ENCODE data around the gene ARHGAP1.

Gene ARHGAP1

GRCh38 chr11:46635557-46636139 lies 64.8 kb downstream of the ARHGAP1 start:
- DNase-seq: no peak

DNA sequence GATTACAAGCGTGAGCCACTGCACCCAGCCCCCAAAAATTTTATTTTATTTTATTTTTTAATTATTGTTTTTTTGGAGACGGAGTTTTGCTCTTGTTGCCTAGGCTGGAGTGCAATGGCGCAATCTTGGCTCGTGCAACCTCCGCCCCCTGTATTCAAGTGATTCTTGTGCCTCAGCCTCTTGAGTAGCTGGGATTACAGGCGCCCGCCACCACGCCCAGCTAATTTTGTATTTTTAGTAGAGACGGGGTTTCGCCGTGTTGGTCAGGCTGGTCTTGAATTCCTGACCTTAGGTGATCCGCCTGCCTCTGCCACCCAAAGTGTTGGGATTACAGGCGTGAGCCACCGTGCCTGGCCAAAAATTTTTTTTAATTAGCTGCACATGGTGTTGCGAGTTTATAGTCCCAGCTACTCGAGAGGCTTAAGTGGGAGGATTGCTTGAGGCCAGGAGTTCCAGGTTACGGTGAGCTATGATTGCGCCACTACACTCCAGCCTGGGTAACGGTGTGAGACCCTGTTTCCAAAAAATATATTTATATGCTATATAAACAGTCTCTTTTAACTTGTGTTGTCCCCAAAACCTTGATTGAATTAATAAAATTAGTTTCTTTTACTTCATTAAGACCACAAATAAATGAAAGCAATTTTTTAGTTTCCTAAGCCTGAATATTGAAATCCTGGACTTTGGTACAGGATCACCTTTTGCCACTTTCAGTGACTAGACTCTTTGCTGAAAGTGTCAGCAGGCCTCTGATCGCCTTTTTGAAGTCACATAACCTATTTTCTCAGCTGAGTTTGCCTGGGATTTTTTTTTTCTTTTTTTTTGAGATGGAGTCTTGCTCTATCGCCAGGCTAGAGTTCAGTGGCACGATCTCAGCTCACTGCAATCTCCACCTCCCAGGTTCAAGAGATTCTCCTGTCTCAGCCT lies 66.9 kb downstream of the ARHGAP1 start:
- DNase-seq: no peak

GRCh38 chr11:46632502-46632901 lies 67.9 kb downstream of the ARHGAP1 start:
- no peak for DNase-seq

DNA sequence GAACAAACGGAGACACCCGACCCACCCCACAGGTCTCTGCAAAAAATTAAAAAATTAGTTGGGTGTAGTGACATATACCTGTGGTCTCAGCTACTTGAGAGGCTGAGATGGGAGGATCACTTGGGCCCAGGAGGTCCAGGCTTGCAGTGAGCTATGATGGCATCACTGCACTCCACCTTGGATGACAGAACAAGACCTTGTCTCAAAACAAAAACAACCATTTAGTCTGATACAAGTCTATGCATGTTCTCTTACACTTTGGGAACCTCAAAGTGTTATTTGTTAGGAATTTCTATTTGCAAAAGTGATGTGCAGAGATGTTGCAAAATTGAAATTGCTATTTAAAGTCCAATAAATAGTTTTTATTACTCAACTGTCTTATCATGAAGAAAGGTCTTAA lies 68.7 kb downstream of the ARHGAP1 start:
- no peak for DNase-seq

- DNase-seq: no peak
Measured at GRCh38 chr11:46630237-46630636, 70.2 kb downstream of the ARHGAP1 start.

GRCh38 chr11:46628961-46629360 lies 71.5 kb downstream of the ARHGAP1 start:
- no peak for DNase-seq
